HCT116 (cell line): Measurements from ENCODE around the gene CDH13. TPM values are rescaled to one million over a fixed set of nuclear protein-coding genes. Genes with fewer than 3 reads are reported as not detected.

Experiments
- ATAC-seq: fragments of 200-7000 bp; cut with Tn5 transposase; 2 replicates; pipeline ENCODE4 v1.9.1; 2020; ENCODE audit warnings: mild to moderate bottlenecking, moderate library complexity
- BruUV-seq: library from RNA; stranded (reverse); fragments of 400-500 nt; replicated peaks from 2 replicates; lab custom pipeline; 2021; lab: Mats Ljungman, UMichigan
- CTCF ChIA-PET: fragments of 300-600 bp; sonication (Branson Sonifier 250); formaldehyde crosslinking; loops from one replicate; lab custom pipeline; 2021; ENCODE audit warnings: antibody characterized with exemption; lab: Charles Lee
- POLR2A ChIA-PET: fragments of 300-600, 350-600 bp; sonication (Branson Sonifier 250); formaldehyde crosslinking; loops from one replicate; lab custom pipeline; 2021; ENCODE audit warnings: antibody characterized with exemption; lab: Charles Lee
- RAD21 ChIA-PET, 2 experiments: fragments of 300-600 bp; sonication (Branson Sonifier 250); formaldehyde crosslinking; loops; one replicate each; lab custom pipeline; 2023; ENCODE audit warnings: low total read pairs in 2 of 2; ENCODE audit not compliant: uncharacterized antibody in 2 of 2, unreplicated experiment in 2 of 2, low non-redundant PET in 1 of 2; lab: Charles Lee
- DNase-seq: peaks from one replicate; pipeline ENCODE4 v3.0.0-alpha.2; 2010; ENCODE audit warnings: low read depth, low spot score
- H2AFZ ChIP-seq: fragments of 200-600 bp; shearing (Covaris generic), sonication (generic); 2 replicates; pipeline ENCODE4 v1.6.1; 2017; ENCODE audit warnings: low read depth, mixed run types, mixed read lengths, antibody characterized with exemption, low read length; ENCODE audit not compliant: poor library complexity, severe bottlenecking
- H3K27ac ChIP-seq: 2 replicates; pipeline ENCODE4 v1.5.1; 2012; ENCODE audit warnings: low read depth, low read length
- H3K27me3 ChIP-seq: fragments of 200-600 bp; sonication (generic); 2 replicates; pipeline ENCODE4 v1.6.1; 2016; ENCODE audit warnings: mixed run types, low read length, mixed read lengths; ENCODE audit not compliant: insufficient read depth
- H3K36me3 ChIP-seq, 2 experiments: fragments of 200-500 bp in 1 of 2; fragments of 200-600 bp in 1 of 2; sonication (Bioruptor generic) in 1 of 2; sonication (generic) in 1 of 2; 2 replicates each; pipeline versions ENCODE4 v1.5.1 to v1.6.1; 2014 to 2016; ENCODE audit warnings: low read length in 2 of 2, inconsistent platforms in 1 of 2, mixed read lengths in 1 of 2, mixed run types in 1 of 2; ENCODE audit not compliant: insufficient read depth in 2 of 2, control insufficient read depth in 1 of 2
- H3K4me1 ChIP-seq, 2 experiments: fragments of 200-600 bp in 1 of 2; sonication (generic) in 1 of 2; 2 replicates each; pipeline versions ENCODE4 v1.5.1 to v1.6.1; 2012 to 2017; ENCODE audit warnings: low read length in 2 of 2, inconsistent platforms in 1 of 2, mild to moderate bottlenecking in 1 of 2, mixed read lengths in 1 of 2, mixed run types in 1 of 2, moderate library complexity in 1 of 2; ENCODE audit not compliant: insufficient read depth in 2 of 2, control insufficient read depth in 1 of 2
- H3K4me2 ChIP-seq: fragments of 200-600 bp; sonication (generic); 2 replicates; pipeline ENCODE4 v1.6.1; 2017; ENCODE audit warnings: mixed run types, low read length, mixed read lengths
- H3K4me3 ChIP-seq, 2 experiments: fragments of 200-600 bp in 1 of 2; sonication (generic) in 1 of 2; replicated peaks in 1 of 2; 2 replicates each; pipeline ENCODE4 v1.5.1; 2011 to 2016; ENCODE audit warnings: low read length in 2 of 2, control low read depth in 1 of 2, low read depth in 1 of 2, mild to moderate bottlenecking in 1 of 2, mixed read lengths in 1 of 2, mixed run types in 1 of 2
- H3K79me2 ChIP-seq: fragments of 200-600 bp; sonication (generic); 2 replicates; pipeline ENCODE4 v1.6.1; 2017; ENCODE audit warnings: mild to moderate bottlenecking, mixed run types, low read length, moderate library complexity, mixed read lengths; ENCODE audit not compliant: insufficient read depth
- H3K9ac ChIP-seq: fragments of 200-600 bp; sonication (generic); 2 replicates; pipeline ENCODE4 v1.6.1; 2016; ENCODE audit warnings: low read length, mixed read lengths
- H3K9me2 ChIP-seq: fragments of 200-600 bp; sonication (generic), shearing (Covaris generic); 2 replicates; pipeline ENCODE4 v1.6.1; 2017; ENCODE audit warnings: mixed run types, mild to moderate bottlenecking, moderate library complexity; ENCODE audit not compliant: insufficient read depth
- H3K9me3 ChIP-seq, 2 experiments: fragments of 200-500 bp in 1 of 2; fragments of 200-600 bp in 1 of 2; sonication (Bioruptor generic) in 1 of 2; sonication (generic) in 1 of 2; 2 replicates each; pipeline ENCODE4 v1.6.1; 2014 to 2017; ENCODE audit warnings: low read length in 2 of 2, mixed read lengths in 2 of 2, inconsistent platforms in 1 of 2, low read depth in 1 of 2, mild to moderate bottlenecking in 1 of 2, mixed run types in 1 of 2, moderate library complexity in 1 of 2; ENCODE audit not compliant: control insufficient read depth in 1 of 2, insufficient read depth in 1 of 2
- H4K20me1 ChIP-seq: fragments of 200-600 bp; sonication (generic), shearing (Covaris generic); 2 replicates; pipeline ENCODE4 v1.6.1; 2017; ENCODE audit warnings: mixed run types, mild to moderate bottlenecking, moderate library complexity; ENCODE audit not compliant: insufficient read depth
- CEBPB ChIP-seq: IDR thresholded peaks from 2 replicates; pipeline ENCODE4 v1.6.1; 2012; ENCODE audit warnings: low read depth
- EGR1 ChIP-seq: IDR thresholded peaks from 2 replicates; pipeline ENCODE4 v1.6.1; 2012; ENCODE audit warnings: low read depth
- ELF1 ChIP-seq: IDR thresholded peaks from 2 replicates; pipeline ENCODE4 v1.6.1; 2012; ENCODE audit warnings: low read depth, borderline replicate concordance
- EZH2 ChIP-seq: fragments of 200-600 bp; sonication (generic); IDR thresholded peaks from 2 replicates; pipeline ENCODE4 v1.6.1; 2017; ENCODE audit warnings: antibody characterized with exemption, mixed run types
- EZH2phosphoT487 ChIP-seq: fragments of 200-600 bp; IDR thresholded peaks from 2 replicates; pipeline ENCODE4 v1.6.1; 2018; ENCODE audit warnings: antibody characterized with exemption, borderline replicate concordance
- JUND ChIP-seq: IDR thresholded peaks from 2 replicates; pipeline ENCODE4 v1.6.1; 2012
- POLR2AphosphoS5 ChIP-seq: IDR thresholded peaks from 2 replicates; pipeline ENCODE4 v1.6.1; 2011; ENCODE audit warnings: mild to moderate bottlenecking, low read depth, low read length, moderate library complexity
- SIN3A ChIP-seq: IDR thresholded peaks from 2 replicates; pipeline ENCODE4 v1.6.1; 2012; ENCODE audit warnings: low read depth
- SP1 ChIP-seq: IDR thresholded peaks from 2 replicates; pipeline ENCODE4 v1.6.1; 2012; ENCODE audit warnings: low read depth
- SRF ChIP-seq: IDR thresholded peaks from 2 replicates; pipeline ENCODE4 v1.6.1; 2012; ENCODE audit warnings: low read depth
- YY1 ChIP-seq: IDR thresholded peaks from 2 replicates; pipeline ENCODE4 v1.6.1; 2011; ENCODE audit warnings: low read length, low read depth, moderate library complexity, mild to moderate bottlenecking; ENCODE audit not compliant: insufficient replicate concordance; ENCODE audit errors: extremely low read depth
- ZNF274 ChIP-seq: fragments of 200-500 bp; sonication (Bioruptor generic); IDR thresholded peaks from 2 replicates; pipeline ENCODE4 v1.6.1; 2014; ENCODE audit warnings: mild to moderate bottlenecking, low read depth, low read length, inconsistent platforms
- intact Hi-C: fragments of 100-400 bp; cut with micrococcal nuclease; formaldehyde crosslinking; loops from 2 replicates; pipeline ENCODE4 v1.10.0; 2022
- total RNA-seq: library from RNA; stranded (reverse); gene quantifications from one replicate; pipeline ENCODE4 v1.2.1, GENCODE V29; 2021; ENCODE audit not compliant: unreplicated experiment
- TF ChIP-seq, protein P1 (sequence below): IDR thresholded peaks from 2 replicates; pipeline ENCODE4 v1.6.1; 2012

Gene CDH13
- total RNA-seq, 1 experiment from 2014 or later = not detected

DNA sequence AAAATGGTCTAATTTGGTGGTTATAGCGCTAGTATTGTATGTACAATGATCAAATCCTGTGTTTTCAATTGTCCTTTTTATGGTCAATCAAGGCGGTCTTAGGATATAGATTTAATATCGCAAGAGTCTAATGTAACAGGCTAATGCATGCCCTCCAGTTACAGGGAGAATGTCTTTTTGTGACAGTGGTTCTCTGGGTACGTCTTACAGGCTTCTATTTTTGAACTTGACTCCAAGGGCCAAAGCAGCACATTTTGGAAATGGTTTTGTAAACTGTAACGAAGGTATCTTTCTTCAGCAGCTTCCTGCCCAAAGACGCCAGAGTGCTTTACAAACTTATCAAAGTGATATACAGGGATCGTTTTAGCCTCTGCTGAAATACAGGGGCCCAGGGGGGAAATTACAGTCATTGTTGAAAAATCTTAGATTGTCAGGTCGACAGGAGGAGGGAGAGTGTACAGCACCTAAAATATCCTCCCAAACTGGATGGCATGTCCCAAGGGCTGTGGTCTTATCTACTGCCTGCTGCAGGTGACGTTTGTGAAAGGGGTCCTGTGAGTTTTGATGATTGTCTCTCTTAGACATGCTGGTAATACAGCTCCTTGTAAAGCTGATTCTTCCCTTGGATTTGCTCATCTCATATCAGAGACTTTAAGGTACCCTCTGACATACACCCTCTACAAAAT is 288.5 kb downstream of the CDH13 start:
- no peaks in the 10 kb centered on the region for H3K4me1 ChIP-seq
- H3K9ac ChIP-seq = no peak overlapping the region
- DNase-seq (no peak), ATAC-seq (no peak)
- no peak overlapping the region for H2AFZ ChIP-seq
- no peaks in the 10 kb centered on the region for H4K20me1 ChIP-seq
- no peak overlapping the region for H3K4me3 ChIP-seq
- peaks cover 16 to 34% of the 10 kb centered on the region in 2 experiments; a peak in 2 of 4 replicates for H3K9me3 ChIP-seq
- RAD21 ChIA-PET = no interaction called here
- TF ChIP-seq SIN3A (no peak), SP1 (no peak), EZH2 (no peak), EGR1 (no peak), YY1 (no peak), SRF (no peak), ZNF274 (no peak), JUND (no peak)
- TF ChIP-seq, protein P1, sequence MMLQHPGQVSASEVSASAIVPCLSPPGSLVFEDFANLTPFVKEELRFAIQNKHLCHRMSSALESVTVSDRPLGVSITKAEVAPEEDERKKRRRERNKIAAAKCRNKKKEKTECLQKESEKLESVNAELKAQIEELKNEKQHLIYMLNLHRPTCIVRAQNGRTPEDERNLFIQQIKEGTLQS = no peak
- TF ChIP-seq, all 23 proteins: peak for 0
- H3K27me3 ChIP-seq = no peaks in the 10 kb centered on the region
- ChIA-PET POLR2A (no interaction called here), CTCF (no interaction called here)
- H3K4me2 ChIP-seq = no peak overlapping the region
- H3K79me2 ChIP-seq = no peaks in the 10 kb centered on the region
- no peaks in the 10 kb centered on the region for H3K36me3 ChIP-seq
- intact Hi-C loops = no loop called here
- no peak overlapping the region for H3K27ac ChIP-seq
- no peaks in the 10 kb centered on the region for H3K9me2 ChIP-seq
- no TSS peak for BruUV-seq

DNA sequence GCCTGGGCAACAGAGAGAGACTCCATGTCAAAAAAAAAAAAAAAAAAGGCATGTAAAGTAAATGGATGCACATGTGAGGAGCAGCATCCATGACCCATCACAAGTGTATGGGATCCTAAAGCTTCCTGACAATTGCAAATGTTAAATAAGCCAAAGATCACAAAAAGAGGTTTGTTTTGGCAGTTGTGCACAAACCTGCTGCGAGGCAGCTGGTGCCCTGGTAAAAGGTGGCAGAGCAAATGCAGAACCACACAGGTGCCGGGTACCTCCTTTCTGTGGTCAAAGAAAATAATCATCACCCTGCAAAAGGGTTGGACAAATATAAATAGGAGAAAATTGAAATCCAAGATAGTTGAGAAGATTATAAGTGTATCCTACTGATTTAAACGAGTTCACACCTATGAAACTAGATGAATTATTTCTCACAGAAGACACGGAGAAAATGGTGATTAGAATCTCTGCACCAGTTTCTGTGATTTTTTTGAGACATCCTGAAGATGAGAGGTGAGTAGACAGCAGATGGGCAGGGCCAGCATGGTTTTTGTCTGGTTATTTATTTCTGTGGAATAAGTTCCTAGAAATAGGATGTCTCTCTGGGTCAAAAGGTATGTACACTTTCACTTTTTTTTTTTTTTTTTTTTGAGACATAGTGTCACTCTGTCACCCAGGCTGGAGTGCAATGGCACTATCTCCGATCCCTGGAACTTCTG is 291.3 kb downstream of the CDH13 start:
- Histone ChIP-seq H3K9me3 (peaks cover 12 to 27% of the 10 kb centered on the region in 2 experiments; a peak in 2 of 4 replicates), H3K9me2 (no peaks in the 10 kb centered on the region), H3K27me3 (no peaks in the 10 kb centered on the region), H4K20me1 (no peaks in the 10 kb centered on the region), H3K4me2 (no peak overlapping the region), H3K4me3 (no peak overlapping the region), H3K9ac (no peak overlapping the region), H3K27ac (no peak overlapping the region), H3K4me1 (no peaks in the 10 kb centered on the region)
- ChIA-PET POLR2A (no interaction called here), RAD21 (no interaction called here), CTCF (no interaction called here)
- DNase-seq (no peak), ATAC-seq (no peak)
- no TSS peak for BruUV-seq
- intact Hi-C loops = no loop called here
- TF ChIP-seq ELF1 (no peak), EGR1 (no peak), EZH2phosphoT487 (no peak), SRF (no peak), CEBPB (no peak), POLR2AphosphoS5 (no peak)
- TF ChIP-seq, all 23 proteins: peak for 0
- Histone ChIP-seq H3K79me2 (no peaks in the 10 kb centered on the region), H3K36me3 (no peaks in the 10 kb centered on the region), H2AFZ (no peak overlapping the region)
